ENCODE results near the gene RBM34.
"Not testable (repeated sequence)": the region's sequence is repeated elsewhere in the genome, so short reads cannot be mapped to it uniquely, and the experiment has no call there.

Gene RBM34

GRCh38 chr1:235091319-235092044, 69.6 kb downstream of the RBM34 start:
- DNase-seq (ENCODE audit: low spot score) = not testable (repeated sequence)

- no peak for DNase-seq (ENCODE audit: low spot score)
Measured at GRCh38 chr1:235090406-235091069, 70.5 kb downstream of the RBM34 start.

DNA sequence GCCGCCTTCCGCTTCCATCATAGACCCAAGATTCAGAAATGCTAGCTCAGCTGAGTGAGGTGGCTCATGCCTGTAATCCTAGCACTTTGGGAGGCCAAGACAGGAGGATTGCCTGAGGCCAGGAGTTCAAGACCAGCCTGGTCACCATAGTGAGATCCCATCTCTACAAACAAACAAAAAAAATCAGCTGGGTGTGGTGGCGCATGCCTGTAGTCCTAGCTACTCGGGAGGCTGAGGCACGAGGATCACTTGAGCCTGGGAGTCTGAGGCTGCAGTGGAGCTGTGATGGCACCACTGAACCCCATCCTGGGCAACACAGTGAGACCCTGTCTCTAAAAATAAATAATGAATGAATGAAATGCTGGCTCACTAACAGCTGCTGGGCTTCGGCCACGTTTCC, 72.1 kb downstream of the RBM34 start:
- DNase-seq (ENCODE audit: low spot score) = no peak

- no peak for DNase-seq (ENCODE audit: low spot score)
Measured at GRCh38 chr1:235088430-235088829, 72.6 kb downstream of the RBM34 start.

DNA sequence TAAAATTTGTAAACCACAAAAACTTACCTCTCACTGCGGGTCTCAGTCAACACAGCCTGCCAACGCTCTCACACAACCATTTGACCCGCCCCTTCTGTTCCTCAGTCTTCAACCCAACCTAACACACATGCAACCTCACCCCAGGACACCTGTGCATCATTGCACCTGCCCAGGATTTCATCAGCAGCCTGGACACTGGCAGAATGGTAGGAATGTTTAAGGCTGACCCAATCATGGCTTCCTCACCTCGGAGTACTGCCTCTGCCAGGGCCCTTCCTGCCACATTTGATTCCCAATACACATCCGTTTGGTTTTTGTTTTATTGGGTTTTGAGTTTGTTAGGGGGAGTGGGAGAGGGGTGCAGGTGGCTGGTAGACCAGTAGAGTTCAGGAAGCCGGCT, 73.1 kb downstream of the RBM34 start:
- no peak for DNase-seq (ENCODE audit: low spot score)

GRCh38 chr1:235085411-235086117, 75.5 kb downstream of the RBM34 start:
- not testable (repeated sequence) for DNase-seq (ENCODE audit: low spot score)
